GM18526 (cell line): ENCODE results near the gene EGFR.

ENCODE experiments used
- POLR2A ChIP-seq: IDR thresholded peaks from 3 replicates; pipeline ENCODE4 v1.6.1; 2011; ENCODE audit not compliant: insufficient read length; ENCODE audit errors: extremely low read depth

The EGFR gene

DNA sequence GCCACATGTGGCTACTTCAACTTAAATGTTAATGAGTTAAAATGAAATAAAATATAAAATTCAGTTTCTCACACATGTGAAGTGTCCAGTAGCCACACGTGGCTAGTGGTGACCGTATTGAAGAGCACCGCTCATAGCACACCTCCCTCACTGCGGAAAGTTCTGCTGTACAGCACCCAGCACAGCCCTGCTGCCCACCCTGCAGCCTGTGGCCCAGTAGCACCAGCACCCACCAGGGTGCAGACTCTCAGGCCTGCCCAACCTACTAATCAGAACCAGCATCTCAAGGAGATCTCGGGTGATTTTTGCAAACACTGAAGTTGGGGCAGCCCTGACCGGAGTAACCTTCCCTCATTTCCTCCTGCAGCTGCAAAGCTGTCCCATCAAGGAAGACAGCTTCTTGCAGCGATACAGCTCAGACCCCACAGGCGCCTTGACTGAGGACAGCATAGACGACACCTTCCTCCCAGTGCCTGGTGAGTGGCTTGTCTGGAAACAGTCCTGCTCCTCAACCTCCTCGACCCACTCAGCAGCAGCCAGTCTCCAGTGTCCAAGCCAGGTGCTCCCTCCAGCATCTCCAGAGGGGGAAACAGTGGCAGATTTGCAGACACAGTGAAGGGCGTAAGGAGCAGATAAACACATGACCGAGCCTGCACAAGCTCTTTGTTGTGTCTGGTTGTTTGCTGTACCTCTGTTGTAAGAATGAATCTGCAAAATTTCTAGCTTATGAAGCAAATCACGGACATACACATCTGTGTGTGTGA lies 183.5 kb downstream of the EGFR start:
- no peak for TF ChIP-seq POLR2A

DNA sequence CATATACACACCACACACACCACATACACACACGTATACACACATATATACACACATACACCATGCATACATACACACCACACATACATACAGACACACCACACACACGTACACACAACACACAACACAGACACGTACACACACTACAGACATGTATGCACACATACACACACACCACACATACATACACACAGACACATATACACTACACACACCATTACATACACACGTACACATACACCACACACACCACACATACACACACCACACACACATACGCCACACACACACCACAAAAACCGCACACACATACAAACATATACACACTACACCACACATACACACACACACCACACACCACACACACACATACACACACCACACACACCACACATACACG lies 184.5 kb downstream of the EGFR start:
- TF ChIP-seq POLR2A: no peak

DNA sequence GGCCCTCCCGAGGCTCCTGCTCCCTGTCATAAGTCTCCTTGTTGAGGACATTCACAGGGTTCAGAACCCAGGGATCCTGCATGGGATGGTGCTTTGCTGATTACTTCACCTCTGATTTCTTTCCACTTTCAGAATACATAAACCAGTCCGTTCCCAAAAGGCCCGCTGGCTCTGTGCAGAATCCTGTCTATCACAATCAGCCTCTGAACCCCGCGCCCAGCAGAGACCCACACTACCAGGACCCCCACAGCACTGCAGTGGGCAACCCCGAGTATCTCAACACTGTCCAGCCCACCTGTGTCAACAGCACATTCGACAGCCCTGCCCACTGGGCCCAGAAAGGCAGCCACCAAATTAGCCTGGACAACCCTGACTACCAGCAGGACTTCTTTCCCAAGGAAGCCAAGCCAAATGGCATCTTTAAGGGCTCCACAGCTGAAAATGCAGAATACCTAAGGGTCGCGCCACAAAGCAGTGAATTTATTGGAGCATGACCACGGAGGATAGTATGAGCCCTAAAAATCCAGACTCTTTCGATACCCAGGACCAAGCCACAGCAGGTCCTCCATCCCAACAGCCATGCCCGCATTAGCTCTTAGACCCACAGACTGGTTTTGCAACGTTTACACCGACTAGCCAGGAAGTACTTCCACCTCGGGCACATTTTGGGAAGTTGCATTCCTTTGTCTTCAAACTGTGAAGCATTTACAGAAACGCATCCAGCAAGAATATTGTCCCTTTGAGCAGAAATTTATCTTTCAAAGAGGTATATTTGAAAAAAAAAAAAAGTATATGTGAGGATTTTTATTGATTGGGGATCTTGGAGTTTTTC lies 186.5 kb downstream of the EGFR start:
- no peak for TF ChIP-seq POLR2A

DNA sequence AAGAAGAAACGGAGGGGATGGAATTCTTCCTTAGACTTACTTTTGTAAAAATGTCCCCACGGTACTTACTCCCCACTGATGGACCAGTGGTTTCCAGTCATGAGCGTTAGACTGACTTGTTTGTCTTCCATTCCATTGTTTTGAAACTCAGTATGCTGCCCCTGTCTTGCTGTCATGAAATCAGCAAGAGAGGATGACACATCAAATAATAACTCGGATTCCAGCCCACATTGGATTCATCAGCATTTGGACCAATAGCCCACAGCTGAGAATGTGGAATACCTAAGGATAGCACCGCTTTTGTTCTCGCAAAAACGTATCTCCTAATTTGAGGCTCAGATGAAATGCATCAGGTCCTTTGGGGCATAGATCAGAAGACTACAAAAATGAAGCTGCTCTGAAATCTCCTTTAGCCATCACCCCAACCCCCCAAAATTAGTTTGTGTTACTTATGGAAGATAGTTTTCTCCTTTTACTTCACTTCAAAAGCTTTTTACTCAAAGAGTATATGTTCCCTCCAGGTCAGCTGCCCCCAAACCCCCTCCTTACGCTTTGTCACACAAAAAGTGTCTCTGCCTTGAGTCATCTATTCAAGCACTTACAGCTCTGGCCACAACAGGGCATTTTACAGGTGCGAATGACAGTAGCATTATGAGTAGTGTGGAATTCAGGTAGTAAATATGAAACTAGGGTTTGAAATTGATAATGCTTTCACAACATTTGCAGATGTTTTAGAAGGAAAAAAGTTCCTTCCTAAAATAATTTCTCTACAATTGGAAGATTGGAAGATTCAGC lies 187.6 kb downstream of the EGFR start:
- no peak for TF ChIP-seq POLR2A

DNA sequence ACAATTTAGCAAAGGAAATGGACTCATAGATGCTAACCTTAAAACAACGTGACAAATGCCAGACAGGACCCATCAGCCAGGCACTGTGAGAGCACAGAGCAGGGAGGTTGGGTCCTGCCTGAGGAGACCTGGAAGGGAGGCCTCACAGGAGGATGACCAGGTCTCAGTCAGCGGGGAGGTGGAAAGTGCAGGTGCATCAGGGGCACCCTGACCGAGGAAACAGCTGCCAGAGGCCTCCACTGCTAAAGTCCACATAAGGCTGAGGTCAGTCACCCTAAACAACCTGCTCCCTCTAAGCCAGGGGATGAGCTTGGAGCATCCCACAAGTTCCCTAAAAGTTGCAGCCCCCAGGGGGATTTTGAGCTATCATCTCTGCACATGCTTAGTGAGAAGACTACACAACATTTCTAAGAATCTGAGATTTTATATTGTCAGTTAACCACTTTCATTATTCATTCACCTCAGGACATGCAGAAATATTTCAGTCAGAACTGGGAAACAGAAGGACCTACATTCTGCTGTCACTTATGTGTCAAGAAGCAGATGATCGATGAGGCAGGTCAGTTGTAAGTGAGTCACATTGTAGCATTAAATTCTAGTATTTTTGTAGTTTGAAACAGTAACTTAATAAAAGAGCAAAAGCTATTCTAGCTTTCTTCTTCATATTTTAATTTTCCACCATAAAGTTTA lies 188.8 kb downstream of the EGFR start:
- no peak for TF ChIP-seq POLR2A

DNA sequence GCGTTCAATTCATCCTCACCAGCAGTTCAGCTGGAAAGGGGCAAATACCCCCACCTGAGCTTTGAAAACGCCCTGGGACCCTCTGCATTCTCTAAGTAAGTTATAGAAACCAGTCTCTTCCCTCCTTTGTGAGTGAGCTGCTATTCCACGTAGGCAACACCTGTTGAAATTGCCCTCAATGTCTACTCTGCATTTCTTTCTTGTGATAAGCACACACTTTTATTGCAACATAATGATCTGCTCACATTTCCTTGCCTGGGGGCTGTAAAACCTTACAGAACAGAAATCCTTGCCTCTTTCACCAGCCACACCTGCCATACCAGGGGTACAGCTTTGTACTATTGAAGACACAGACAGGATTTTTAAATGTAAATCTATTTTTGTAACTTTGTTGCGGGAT lies 190.5 kb downstream of the EGFR start:
- TF ChIP-seq POLR2A: no peak

DNA sequence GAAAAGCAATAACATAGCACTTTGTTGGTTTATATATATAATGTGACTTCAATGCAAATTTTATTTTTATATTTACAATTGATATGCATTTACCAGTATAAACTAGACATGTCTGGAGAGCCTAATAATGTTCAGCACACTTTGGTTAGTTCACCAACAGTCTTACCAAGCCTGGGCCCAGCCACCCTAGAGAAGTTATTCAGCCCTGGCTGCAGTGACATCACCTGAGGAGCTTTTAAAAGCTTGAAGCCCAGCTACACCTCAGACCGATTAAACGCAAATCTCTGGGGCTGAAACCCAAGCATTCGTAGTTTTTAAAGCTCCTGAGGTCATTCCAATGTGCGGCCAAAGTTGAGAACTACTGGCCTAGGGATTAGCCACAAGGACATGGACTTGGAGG lies 191.4 kb downstream of the EGFR start:
- no peak for TF ChIP-seq POLR2A

DNA sequence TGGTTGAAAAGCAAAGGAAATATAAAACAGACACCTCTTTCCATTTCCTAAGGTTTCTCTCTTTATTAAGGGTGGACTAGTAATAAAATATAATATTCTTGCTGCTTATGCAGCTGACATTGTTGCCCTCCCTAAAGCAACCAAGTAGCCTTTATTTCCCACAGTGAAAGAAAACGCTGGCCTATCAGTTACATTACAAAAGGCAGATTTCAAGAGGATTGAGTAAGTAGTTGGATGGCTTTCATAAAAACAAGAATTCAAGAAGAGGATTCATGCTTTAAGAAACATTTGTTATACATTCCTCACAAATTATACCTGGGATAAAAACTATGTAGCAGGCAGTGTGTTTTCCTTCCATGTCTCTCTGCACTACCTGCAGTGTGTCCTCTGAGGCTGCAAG lies 191.9 kb downstream of the EGFR start:
- no peak for TF ChIP-seq POLR2A

DNA sequence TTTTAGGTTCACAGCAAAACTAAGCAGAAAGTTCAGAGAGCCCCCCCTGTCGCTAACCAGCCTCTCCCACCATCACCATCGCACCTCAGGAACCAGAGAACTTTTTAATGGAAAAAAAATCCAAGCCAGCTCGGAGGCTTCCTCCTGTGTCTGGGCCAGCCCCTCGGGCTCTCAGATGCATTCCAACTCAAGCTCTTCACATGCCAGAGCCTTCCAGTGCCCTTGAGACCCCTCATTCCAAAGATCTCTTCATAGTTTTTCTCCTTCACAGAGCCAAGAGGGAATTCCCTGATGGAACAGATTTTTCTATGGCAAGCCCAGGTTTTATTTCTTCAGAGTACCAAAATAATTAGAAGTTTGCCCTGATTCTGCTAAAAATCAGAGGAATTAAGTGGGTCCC lies 192.9 kb downstream of the EGFR start:
- no peak for TF ChIP-seq POLR2A

DNA sequence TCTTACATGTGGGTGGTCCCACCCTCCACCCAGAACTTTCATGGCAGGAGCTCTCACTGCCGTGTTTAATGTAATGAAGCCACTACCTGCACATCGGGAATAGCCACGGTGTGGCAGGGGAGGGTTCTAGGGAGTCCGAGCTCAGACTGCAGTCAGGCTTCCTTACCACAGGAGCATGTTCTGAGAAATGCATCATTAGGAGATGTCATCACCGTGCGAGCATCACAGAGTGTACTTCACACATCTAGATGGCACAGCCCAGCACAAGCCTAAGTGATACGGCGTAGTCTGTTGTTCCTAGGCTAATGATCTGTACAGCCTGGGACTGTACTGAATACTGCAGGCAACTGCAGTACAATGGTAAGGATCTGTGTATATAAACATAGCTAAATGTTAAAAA lies 193.4 kb downstream of the EGFR start:
- TF ChIP-seq POLR2A: no peak

DNA sequence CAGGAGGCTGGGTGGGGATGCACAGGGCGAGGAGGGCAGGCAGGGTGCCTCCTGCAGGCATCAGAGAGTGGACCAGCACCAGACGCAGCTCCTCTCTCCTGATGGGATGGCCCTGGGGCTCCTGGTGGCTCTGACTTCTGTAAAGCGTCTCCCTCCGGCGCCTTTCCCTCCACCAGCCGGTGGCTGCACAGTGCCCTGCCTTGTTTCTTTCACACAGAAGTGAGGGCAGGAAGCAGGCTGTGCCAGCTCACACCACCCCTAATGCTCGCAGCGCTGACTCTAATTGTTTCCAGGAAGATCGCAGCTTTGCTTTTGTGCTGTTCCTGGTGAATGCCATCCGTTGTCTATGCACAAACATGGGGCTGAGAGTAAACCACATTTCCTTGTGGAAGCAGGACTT lies 194.0 kb downstream of the EGFR start:
- no peak for TF ChIP-seq POLR2A

DNA sequence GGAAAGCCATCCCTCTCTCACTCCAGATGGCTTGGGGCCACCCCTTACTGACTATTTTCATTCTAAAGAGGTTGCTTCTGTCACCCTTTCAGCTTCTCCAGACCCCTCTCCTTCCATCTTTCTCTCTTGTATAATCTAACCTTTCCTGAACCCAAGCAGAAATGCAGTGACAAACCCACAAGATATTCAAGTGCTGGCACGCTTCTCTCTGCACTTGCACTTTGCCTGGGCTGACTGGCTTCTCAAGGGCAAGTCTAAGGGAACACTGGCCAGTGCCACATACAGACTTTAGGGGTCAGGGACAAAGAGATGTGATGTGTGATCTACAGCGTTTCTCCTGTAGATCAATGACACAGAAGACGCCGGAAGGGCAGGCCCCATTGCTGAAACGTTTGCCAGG lies 195.9 kb downstream of the EGFR start:
- no peak for TF ChIP-seq POLR2A

DNA sequence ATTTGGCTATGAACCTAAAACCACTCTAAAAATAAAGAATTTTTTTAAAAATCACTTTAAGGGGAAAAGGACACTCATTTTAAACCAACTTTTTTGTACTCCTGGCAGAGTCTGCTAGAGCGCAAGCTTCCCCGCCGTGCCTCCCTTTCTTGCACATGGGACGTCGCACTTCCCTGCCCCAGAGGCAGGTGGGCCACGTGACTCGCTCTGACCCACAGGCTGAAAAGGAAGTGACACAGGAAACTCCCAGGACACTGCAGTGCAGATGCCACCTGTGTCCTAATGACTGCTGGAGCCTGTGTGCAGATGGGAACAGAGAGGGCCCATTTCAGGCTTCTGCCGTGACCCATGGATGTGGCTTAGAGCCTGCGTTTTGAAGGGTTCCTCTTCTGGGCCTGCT lies 204.2 kb downstream of the EGFR start:
- TF ChIP-seq POLR2A: no peak

DNA sequence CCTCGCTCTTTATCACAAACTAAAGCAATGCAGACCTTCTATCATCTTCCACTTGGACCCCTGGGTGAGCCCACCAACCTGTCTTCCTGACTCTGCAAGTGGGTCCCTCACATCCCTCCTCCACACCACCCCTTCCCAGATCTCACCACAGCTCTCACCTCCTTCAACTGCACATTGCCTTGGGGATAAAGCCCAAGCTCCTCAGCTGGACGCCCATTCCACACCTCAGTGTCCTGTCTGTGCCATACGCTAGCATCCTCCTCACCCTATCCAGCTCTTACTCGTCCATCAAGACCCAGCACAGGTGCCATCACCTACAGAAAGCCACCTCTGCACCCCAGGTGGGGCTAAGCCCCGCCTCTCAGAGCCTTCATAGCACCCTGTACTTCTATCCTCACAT lies 205.3 kb downstream of the EGFR start:
- TF ChIP-seq POLR2A: no peak

DNA sequence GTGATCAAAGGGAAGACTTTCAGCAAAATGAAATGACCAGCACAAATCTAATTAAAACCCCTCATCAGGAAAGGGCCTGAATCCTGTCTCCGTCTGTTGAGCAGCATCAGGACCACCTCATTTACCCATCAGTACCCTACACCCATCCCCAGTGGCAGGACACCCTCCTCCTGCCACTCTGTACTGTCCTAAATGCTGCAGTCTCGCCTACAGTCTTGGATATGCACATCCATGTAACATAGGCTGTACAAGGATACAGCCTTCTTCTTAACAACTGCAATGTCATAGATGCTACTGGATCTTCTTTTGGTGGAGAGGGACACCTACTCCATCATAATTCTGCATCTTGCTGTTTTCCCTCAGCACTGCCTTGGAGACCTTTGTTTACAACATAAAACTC lies 206.0 kb downstream of the EGFR start:
- no peak for TF ChIP-seq POLR2A

DNA sequence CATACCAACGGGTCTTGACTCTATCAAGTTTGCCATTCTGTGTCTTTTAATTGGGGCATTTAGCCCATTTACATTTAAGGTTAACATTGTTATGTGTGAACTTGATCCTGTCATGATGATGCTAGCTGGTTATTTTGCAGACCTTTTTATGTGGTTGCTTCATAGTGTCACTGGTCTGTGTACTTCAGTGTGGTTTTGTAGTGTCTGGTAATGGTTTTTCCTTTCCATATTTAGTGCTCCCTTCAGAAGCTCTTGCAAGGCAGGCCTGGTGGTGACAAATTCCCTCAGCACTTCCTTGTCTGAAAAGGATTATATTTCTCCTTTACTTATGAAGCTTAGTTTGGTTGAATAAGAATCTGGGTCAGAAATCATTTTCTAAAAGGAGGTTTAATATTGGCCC lies 211.2 kb downstream of the EGFR start:
- no peak for TF ChIP-seq POLR2A

DNA sequence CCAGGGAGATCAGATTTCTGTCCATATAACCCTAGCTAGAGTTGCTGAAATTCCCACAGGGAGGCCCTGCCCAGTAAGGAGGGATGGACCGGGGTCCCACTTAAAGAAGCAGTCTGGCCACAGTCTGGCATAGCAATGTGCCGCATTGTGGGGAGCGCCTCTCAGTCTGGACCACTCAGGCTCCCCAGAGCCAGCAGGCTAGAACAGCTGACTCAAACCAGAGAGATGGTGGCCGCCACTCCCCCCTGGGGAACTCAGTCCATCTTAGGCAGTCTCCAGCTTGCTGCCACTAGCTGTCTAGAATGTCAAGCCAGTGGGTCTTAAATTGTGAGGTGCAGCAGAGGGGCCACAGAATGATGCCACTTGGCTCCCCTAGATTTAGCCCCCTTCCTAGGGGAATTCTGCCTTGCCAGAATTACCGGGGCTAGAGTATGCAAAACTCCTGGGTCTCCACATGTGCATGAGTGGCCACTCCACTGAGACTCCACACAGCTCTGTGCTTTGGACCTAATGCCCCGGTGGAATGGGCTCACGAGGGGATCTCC lies 213.0 kb downstream of the EGFR start:
- TF ChIP-seq POLR2A: no peak
